VCaP (cell line): ENCODE results near the gene FMNL2.
"Not testable (repeated sequence)": the region's sequence is repeated elsewhere in the genome, so short reads cannot be mapped to it uniquely, and the experiment has no call there.

Source experiments
- H3K27ac ChIP-seq: fragments of 450-650 bp; 2 replicates; pipeline ENCODE4 v1.5.1; 2017
- TF ChIP-seq, protein P1 (sequence below): fragments of 450-650 bp; conservative IDR thresholded peaks from 2 replicates; pipeline ENCODE4 v1.5.1; 2017; ENCODE audit warnings: mild to moderate bottlenecking, moderate library complexity

FMNL2 gene

DNA sequence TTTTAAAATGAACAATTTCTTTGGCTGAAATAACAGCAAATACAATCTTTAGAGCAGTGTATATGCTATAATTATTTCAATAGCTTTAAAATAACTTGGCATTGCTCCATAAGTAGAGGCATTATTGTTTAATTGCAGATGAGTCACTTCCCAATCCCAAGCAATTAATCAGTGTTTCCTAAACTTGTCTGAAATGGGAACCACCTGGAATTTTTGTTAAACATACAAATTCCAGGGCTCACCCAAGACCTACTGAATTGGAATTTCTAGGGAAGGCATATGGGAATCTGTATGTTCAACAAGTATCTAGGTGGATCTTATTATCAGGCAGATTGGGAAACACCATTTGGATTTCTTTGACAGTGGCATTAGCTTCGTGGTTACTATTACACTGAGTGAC lies 27.1 kb upstream of the FMNL2 start:
- TF ChIP-seq, protein P1, sequence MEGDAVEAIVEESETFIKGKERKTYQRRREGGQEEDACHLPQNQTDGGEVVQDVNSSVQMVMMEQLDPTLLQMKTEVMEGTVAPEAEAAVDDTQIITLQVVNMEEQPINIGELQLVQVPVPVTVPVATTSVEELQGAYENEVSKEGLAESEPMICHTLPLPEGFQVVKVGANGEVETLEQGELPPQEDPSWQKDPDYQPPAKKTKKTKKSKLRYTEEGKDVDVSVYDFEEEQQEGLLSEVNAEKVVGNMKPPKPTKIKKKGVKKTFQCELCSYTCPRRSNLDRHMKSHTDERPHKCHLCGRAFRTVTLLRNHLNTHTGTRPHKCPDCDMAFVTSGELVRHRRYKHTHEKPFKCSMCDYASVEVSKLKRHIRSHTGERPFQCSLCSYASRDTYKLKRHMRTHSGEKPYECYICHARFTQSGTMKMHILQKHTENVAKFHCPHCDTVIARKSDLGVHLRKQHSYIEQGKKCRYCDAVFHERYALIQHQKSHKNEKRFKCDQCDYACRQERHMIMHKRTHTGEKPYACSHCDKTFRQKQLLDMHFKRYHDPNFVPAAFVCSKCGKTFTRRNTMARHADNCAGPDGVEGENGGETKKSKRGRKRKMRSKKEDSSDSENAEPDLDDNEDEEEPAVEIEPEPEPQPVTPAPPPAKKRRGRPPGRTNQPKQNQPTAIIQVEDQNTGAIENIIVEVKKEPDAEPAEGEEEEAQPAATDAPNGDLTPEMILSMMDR = no peak
- H3K27ac ChIP-seq = no peak overlapping the region

DNA sequence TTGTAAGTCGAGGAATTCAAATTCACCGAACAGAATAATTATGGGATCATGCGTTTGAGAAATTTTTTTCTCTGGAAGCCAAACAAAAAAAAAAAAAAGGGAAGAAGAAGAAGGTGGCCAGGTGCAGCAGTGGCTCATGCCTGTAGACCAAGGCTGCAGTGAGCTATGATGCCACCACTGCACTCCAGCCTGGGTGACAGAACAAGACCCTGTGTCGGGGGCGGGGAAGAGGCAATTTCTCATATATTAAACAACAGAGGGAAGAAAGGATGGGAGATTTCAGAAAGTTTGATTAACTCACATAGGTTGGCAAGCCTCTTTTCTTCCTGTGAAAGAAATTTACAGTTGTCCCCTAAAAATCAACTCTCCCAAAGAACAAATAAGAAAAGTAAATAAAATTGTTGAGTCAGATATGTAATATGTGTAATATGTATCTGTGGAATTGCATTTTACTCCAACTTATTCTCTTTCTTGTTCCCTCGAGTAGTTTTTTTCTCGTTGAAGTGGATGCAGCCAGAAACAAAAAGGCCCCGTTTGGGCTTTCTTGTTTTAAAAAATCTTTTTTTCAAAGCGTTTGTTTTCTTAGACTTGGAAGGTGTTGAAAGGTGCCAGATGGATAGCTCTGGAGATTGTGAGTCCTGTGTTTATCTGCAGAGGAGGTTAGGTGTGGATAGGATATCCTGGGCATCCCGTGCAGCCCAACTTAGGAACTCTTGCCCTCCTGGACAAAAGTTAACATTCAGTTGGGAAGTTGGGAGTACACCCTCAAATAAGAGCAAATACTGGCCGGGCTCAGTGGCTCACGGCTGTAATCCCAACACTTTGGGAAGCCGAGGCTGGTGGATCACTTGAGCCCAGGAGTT lies 25.4 kb upstream of the FMNL2 start:
- TF ChIP-seq, protein P1 = no peak
- H3K27ac ChIP-seq = no peak overlapping the region

DNA sequence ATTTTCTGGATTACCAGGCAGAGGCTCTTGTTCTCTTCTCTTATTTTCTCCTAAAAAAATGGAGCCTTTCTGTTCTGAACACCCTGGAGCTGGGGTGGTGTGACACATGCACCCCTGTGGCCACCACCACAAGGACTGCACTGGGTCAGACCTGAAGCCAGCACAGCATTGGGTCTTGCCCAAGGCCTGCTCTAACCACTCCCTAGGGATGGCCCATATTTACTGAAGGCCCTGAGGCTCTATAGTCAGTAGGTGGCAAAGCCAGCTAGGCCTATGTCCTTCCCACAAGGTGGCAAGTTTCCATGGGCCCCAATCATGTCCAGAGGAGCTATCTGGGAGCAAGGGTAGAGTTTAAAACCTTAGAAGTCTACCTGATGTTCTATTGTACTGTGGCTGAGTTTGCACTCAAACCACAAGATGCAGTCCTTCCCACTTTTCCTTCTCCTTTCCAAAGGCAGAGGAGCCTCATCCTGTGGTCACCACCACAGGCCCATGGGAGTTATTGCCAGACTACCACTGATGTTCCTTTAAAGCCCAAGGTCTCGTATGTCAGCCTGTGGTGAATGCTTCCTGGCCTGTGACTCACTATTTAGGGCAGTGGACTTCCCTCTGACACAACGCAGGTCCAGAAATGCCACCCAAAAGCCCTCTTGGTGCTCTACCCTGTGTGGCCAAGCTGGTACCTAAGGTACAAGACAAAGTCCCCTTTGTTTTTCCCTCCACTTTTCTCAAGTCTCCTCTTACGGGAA lies 15.0 kb upstream of the FMNL2 start:
- H3K27ac ChIP-seq = no peak overlapping the region
- TF ChIP-seq, protein P1 = no peak

DNA sequence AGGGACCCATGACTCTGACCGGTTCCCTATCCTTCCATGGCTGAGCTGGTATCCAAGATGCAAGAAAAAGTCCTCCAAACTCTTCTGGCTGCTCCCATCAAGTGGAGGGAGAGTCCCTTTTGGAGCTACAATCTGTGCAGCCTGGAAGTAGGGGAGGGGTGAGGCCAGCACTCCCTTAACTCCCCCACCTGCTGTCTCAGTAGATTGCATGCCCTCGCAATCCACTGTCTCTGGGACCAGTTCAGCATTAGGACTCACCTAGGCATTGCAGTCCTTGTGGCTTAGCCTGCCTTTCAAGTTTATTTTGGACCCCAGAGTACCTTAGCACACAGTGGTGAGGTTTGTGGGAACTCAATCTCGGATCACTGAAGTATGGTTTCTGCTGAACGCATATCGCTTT lies 14.2 kb upstream of the FMNL2 start:
- TF ChIP-seq, protein P1 = no peak

DNA sequence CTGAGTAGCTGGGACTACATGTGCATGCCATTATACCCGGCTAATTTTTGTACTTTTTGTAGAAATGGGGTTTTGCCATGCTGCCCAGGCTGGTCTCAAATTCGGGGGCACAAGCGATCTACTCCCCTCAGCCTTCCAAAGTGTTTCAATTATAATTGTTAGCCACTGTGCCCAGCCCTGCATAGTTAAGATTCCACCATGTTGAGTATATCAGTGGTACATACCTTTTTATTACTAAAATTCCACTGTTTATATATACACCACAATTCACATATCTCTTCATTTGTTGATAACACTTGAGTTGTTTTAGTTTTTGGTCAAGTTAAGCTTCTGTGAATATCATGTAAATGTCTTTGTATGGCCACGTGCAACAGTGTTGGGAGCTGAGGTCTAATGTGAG lies 12.8 kb upstream of the FMNL2 start:
- TF ChIP-seq, protein P1 = no peak
- no peak overlapping the region for H3K27ac ChIP-seq

More for the DNA sequence above, 14.2 kb upstream of the FMNL2 start:
- H3K27ac ChIP-seq = no peak overlapping the region

DNA sequence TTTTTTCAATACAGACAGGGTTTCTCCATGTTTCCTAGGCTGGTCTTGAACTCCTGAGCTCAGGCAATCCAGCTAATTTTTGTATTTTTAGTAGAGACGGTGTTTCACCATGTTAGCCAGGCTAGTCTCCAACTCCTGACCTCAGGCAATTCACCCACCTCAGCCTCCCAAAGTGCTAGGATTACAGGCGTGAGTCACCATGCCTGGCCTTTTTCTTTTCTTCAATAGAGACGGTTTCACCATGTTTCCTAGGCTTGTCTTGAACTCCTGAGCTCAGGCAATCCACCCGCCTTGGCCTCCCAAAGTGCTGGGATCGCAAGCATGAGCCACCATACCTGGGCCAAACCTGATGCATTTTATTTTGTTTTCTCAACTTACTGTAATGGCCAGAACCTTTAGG lies 9.8 kb upstream of the FMNL2 start:
- H3K27ac ChIP-seq = not testable (repeated sequence)

DNA sequence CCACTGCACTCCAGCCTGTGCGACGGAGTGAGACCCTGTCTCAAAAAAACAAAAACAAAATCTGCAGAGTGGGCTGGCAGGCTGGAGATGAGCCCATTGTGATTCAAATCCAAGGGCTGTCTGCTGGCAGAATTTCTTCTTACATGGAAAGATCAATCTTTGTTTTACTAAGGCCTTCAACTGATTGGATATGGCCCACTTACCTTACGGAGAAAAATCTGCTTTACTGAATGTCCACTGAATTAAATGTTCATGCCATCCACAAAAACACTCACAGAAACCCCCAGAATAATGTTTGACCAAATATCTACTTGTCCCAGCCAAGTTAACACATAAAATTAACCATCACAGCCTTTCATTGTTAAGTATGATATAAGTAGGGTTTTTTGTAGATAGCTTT lies 8.3 kb upstream of the FMNL2 start:
- no peak overlapping the region for H3K27ac ChIP-seq
- TF ChIP-seq, protein P1 = no peak

DNA sequence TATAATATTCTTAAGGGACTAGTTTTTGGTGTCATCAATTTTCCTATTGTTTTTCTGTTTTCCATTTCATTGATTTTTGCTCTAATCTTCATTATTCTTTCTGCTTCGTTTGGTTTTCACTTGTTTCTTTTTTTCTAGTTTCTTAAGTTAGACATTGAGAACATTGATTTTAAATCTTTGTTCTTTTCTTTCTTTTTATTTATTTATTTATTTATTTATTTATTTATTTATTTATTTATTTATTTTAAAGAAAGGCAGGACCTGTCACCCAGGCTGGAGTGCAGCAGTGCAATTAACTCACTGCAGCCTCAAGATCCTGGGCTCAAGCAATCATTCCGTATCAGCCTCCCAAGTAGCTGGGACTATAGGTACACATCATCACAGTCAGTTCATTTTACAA lies 7.0 kb upstream of the FMNL2 start:
- H3K27ac ChIP-seq = no peak overlapping the region
- TF ChIP-seq, protein P1 = no peak
